ENCODE results near the gene PILRA.
A peak's percentile ranks its signal among the peaks of the same experiment; 100 is the strongest.
"Not testable (repeated sequence)": the region's sequence is repeated elsewhere in the genome, so short reads cannot be mapped to it uniquely, and the experiment has no call there.

The PILRA gene

GRCh38 chr7:100358027-100358856, 15.0 kb upstream of the PILRA start, which contains the start of gene PILRB:
Gene PILRB (plus strand): TSS chr7:100358117. CDS start chr7:100358303, 186 bp downstream.
- no peak for DNase-seq (ENCODE audit: low read depth)

DNA sequence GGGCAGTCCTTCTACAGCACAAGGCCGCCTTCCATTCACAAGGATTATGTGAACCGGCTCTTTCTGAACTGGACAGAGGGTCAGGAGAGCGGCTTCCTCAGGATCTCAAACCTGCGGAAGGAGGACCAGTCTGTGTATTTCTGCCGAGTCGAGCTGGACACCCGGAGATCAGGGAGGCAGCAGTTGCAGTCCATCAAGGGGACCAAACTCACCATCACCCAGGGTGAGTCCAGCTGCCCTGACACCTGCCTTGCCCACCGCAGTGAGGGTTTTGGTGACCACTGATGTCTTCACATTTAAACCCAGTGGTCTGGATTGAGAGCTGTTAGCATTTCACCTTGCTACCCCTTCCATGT, 14.5 kb upstream of the PILRA start:
- DNase-seq (ENCODE audit: low read depth): no peak

DNA sequence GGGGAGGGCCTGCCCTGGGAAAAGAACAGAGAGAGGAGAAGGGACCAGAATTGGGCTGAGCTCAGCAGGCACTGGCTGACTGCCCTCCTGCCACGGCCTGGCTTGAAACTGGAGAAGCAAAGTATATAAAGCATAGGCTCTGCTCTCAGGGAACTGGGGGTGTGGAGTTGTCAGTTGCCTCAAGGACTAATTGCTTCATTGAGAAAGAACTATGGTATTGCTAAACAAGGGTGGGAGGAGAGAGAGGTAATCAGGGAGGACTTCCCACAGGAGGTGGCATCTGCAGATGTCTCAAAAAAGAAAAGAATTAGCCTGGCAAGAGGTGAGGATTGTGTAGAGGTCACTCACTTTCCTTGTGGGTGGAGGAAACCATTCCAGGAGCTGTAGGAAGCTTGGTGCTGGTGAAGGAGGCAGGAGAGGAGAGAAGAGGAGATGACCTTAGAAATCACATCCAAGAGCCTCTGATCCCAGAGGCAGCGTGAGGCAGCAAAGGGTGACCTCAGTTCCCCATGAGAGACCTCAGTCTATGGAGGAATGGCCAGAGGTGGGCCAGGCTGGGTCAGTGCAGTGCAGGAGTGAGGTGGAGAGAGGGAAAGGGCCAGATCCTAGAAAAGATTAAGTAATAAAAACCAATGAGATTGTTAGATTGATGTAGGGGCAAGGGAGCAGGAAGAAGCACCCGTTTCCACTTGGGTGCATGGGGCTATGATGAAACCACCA, 13.0 kb upstream of the PILRA start:
- no peak for DNase-seq (ENCODE audit: low read depth)

GRCh38 chr7:100363098-100363497, 10.2 kb upstream of the PILRA start:
- DNase-seq (ENCODE audit: low read depth): no peak

DNA sequence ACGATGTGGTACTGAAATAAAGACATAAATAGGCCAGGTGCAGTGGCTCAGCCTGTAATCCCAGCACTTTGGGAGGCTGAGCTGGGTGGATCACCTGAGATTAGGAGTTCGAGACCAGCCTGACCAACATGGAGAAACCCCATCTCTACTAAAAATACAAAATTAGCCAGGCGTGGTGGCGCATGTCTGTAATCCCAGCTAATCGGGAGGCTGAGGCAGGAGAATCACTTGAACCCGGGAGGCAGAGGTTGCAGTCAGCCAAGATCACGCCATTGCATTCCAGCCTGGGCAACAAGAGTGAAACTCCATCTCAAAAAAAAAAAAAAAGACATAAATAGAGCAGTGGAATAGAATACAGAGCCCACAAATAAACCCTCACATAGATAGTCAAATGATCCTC, 9.5 kb upstream of the PILRA start:
- DNase-seq (ENCODE audit: low read depth): not testable (repeated sequence)

GRCh38 chr7:100364480-100364879, 8.8 kb upstream of the PILRA start:
- no peak for DNase-seq (ENCODE audit: low read depth)

GRCh38 chr7:100365998-100366367, 7.3 kb upstream of the PILRA start:
- not testable (repeated sequence) for DNase-seq (ENCODE audit: low read depth)

- DNase-seq (ENCODE audit: low read depth): no peak
These were observed 6.7 kb upstream of the PILRA start for GRCh38 chr7:100366411-100367250.

- DNase-seq (ENCODE audit: low read depth): no peak
These were observed 6.1 kb upstream of the PILRA start for GRCh38 chr7:100367251-100367620.

DNA sequence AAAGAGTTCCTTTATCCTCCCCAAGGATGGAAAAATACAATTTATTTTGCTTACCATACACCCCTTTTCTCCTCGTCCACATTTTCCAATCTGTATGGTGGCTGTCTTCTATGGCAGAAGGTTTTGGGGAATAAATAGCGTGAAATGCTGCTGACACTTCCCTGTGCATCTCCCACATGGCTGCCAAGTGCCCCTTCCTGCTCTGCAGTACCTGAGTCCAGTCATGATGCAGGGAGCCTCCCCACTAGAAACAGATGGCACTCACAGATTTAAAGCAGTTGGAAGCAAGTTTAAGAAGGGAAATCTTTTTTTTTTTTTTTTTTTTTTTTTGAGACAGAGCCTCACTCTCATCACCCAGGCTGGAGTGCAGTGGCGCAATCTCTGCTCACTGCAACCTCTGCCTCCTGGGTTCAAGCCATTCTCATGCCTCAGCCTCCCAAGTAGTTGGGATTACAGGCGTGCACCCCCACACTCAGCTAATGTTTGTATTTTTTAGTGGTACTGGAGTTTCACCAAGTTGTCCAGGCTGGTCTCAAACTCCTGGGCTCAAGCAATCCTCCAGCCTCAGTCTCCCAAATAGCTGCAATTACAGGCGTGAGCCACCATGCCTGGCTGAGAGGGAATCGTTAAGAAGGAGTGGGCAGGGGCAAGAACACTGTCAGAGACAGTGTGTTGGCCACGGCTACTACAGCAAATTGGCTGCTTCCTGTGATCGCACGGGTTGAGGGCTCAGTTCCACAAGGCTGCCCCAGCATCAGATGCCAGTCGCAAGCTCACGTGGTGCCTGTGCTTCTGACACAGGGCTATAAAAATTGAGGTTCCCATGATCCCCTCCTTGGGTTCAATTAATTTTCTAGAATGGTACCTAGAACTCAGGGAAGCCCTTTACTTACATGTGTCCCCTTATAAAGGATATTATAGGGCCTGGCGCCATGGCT, 5.3 kb upstream of the PILRA start:
- DNase-seq (ENCODE audit: low read depth): no peak

DNA sequence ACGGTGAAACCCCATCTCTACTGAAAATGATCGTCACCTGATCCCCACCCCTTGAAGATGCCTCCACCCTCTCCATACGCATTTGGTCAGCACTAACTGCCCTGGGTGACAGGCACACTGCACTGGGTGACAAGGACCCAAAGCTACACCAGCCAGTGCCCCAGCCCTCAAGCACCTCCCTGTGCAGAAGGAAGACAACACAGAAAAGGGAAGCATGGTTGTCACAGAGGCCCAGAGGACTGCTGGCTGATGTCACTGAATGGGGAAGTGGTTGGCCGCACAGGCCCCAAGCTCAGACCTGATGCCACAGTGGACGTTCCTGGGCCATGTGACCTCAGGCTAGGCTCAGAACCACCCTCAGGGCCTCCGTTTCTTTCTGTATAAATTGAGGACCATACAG, 4.2 kb upstream of the PILRA start:
- DNase-seq (ENCODE audit: low read depth): no peak

GRCh38 chr7:100370303-100370702, 3.0 kb upstream of the PILRA start:
- no peak for DNase-seq (ENCODE audit: low read depth)

GRCh38 chr7:100370746-100371145, 2.5 kb upstream of the PILRA start:
- no peak for DNase-seq (ENCODE audit: low read depth)

GRCh38 chr7:100371561-100372171, 1.6 kb upstream of the PILRA start:
- DNase-seq (ENCODE audit: low read depth): no peak

GRCh38 chr7:100372256-100372655, 1.0 kb upstream of the PILRA start:
- DNase-seq (ENCODE audit: low read depth): peak; percentile 8

DNA sequence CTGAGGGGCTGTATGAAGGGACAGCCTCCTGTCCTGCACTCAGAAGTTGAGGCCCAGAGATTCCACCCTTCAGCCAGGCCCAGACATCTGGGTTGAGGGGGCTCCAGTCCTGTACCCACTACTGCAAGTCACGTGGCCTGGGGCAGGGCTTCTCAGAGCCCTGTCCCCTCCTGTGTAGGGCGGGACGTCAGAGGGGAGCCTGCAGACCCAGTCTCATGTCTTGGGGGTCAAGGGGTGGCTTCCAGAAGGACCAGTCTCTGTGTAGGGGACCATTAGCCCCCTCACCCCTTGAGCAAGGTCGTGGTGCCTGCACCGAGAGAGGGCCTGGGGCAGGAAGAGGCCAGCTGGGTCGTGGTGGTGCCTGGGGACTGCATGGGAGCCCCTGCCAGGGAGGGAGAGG, 593 bp upstream of the PILRA start:
- no peak for DNase-seq (ENCODE audit: low read depth)

GRCh38 chr7:100373870-100374598, 747 bp downstream of the PILRA start:
- DNase-seq (ENCODE audit: low read depth): not testable (repeated sequence)

DNA sequence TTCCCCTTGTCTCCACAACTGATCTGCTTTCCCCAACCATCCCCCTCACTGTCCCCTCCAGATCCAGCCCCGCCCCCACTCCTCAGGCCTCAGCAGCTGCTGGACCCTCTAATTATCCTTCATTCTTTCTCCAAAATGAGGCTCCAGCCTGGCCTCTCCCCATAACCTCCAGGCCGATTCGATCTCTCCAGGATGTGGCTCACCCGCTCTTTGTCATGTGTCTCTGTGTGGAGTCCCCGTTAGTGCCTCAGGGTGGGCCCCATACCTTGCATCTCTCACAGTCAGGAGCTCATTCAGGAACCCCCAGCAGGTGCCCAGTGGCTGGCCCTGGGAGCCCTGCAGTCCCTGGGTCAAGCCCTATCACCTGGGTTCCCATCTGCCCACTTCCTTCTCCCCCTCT, 1.3 kb downstream of the PILRA start:
- no peak for DNase-seq (ENCODE audit: low read depth)

- DNase-seq (ENCODE audit: low read depth): no peak
These were observed 2.8 kb downstream of the PILRA start for GRCh38 chr7:100376066-100376465.

- DNase-seq (ENCODE audit: low read depth): no peak
These were observed 4.9 kb downstream of the PILRA start for GRCh38 chr7:100378114-100378755.

Measured in HS-5 (cell line).